NCI-H82 treated with DMSO at 0.1 percent for 48 hours (cell line): ENCODE results near the gene KCNJ16.
A peak's percentile ranks its signal among the peaks of the same experiment; 100 is the strongest.
"Not testable (repeated sequence)": the region's sequence is repeated elsewhere in the genome, so short reads cannot be mapped to it uniquely, and the experiment has no call there.

Experiments
- DNase-seq: peaks from one replicate; lab custom pipeline; 2025; ENCODE audit not compliant: unreplicated experiment; lab: John Stamatoyannopoulos, UW

The KCNJ16 gene

DNA sequence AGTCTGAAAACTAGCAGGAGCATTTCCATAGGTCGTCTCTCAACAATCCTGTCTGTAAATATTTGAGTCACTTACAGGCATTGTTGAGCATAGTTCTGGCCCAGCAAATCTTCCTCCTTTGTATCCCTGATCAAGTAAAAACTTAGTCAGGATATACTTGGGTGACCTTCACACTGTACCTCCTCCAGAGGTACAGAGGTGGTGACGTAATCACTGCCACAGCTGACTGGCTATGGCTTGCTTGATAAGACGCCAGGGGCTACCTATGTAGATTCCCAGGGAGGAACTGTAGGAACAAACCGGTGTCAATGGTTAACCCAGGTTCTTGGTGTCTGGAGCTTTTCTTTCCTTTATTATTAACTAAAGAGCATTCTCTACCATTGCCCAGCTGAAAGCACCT, at the start of gene KCNJ16:
KCNJ16 (plus strand) TSS at position 270 of the 400 bp plus-strand sequence. CDS start 56,863 bp downstream, outside the sequence.
- no peak for DNase-seq

DNA sequence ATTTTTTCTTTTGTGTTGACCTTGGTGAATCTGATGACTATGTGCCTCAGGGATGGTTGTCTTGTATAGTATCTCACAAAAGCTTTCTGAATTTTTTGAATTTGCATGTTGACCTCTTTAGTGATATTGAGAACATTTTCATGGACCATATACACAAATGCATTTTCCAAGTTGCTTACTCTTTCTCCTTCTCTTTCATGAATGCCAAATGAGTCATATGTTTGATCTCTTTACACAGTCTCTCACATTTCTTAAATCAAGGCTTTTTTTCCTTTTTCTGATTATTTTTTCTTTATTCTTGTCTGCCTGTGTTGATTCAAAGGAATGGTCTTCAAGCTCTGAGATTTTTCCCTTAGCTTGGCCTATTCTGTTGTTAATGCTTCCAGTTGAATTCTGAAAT, 46.6 kb upstream of the KCNJ16 start:
- DNase-seq, result no peak

DNA sequence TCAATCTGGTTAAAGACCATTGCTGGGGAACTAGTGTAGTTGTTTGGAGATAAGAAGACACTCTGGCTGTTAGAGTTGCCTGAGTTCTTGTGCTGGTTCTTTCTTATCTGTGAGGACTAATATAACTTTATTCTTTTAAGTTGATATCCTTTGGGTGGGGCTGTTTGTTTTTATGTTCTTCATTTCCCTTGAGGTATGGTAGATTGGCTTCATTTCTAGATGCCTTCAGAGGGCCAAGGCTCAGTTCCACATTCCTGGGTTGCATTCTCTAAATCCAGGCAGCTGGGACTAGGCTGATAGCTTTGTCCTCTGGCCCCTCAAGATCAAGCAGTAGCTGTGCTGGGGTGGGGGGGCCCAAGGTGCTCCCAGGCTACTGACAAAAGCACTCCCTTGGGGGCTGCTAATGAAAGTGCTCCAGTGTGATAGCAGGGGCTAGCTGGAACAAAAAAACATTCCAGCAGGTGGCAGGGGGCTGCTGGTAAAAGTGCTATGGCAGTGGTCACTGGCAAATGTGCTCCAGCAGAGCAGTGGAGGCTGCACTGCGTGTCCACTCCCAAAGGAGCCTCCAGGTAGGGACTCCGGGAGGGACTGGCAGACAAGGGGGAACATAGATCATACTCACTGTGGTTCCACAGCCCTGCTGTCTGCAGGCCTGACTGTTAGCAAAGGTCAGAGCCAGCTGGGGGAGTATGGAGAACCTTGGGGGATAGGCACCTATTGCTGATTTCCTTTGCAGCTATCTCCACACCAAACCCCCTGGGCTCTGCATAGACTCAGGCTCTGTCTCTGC, 45.9 kb upstream of the KCNJ16 start:
- no peak for DNase-seq

- no peak for DNase-seq
Measured at GRCh38 chr17:70030371-70030770, 44.7 kb upstream of the KCNJ16 start.

GRCh38 chr17:70031341-70031740, 43.7 kb upstream of the KCNJ16 start:
- DNase-seq, result no peak

GRCh38 chr17:70033165-70033564, 41.9 kb upstream of the KCNJ16 start:
- no peak for DNase-seq

- no peak for DNase-seq
Measured at GRCh38 chr17:70034158-70034557, 40.9 kb upstream of the KCNJ16 start.

GRCh38 chr17:70037498-70037897, 37.5 kb upstream of the KCNJ16 start:
- no peak for DNase-seq

DNA sequence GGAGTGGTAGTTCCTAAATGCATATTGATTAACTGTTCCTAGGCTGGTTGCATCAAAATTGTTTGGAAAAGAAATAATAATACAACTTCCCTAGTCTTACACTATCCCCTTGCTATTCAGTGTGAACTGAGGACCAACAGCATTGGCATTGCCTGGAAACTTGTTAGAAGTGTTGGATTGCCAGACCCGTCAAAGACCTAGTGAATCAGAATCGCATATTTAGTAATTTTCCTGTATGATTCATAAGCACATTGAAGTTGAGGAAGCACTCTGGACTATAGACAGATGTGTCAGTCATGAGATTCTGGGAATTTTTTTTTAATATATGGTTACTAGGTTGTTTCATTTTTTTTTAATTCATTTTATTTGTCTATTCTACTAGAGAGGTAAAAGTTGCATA, 34.7 kb upstream of the KCNJ16 start:
- no peak for DNase-seq

DNA sequence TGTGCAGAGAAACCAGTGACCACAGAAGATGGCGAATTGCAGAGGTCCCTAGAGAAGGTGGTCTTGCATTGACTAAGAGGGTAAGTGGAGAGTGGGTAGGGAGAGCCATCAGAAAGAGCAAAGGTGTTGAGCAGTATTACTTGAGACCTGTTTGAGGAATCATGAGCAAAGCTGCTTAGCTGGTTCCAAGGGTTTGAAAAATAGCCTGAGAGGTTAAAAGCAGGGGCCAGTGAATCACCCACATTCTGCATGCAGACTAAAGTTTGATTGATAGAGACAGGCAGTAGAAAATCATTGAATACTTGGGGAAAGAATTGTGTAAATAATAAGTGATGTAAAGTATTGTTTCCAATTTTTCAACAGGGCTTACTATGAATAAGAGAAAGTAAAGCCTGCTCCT, 34.0 kb upstream of the KCNJ16 start:
- DNase-seq, result no peak

GRCh38 chr17:70041540-70041939, 33.5 kb upstream of the KCNJ16 start:
- no peak for DNase-seq

DNA sequence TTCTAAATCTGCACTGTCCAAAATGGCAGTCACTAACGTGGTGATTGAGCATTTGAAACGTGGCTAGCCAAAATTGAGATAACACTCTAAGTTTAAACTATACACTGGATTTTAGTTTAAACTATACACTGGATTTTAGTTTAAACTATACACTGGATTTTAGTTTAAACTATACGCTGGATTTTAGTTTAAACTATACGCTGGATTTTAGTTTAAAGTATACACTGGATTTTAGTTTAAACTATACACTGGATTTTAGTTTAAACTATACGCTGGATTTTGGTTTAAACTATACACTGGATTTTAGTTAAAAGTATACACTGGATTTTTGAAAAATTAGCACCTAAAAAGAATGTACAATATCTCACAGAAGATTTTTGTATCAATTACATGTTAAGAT, 29.2 kb upstream of the KCNJ16 start:
- DNase-seq, result not testable (repeated sequence)

DNA sequence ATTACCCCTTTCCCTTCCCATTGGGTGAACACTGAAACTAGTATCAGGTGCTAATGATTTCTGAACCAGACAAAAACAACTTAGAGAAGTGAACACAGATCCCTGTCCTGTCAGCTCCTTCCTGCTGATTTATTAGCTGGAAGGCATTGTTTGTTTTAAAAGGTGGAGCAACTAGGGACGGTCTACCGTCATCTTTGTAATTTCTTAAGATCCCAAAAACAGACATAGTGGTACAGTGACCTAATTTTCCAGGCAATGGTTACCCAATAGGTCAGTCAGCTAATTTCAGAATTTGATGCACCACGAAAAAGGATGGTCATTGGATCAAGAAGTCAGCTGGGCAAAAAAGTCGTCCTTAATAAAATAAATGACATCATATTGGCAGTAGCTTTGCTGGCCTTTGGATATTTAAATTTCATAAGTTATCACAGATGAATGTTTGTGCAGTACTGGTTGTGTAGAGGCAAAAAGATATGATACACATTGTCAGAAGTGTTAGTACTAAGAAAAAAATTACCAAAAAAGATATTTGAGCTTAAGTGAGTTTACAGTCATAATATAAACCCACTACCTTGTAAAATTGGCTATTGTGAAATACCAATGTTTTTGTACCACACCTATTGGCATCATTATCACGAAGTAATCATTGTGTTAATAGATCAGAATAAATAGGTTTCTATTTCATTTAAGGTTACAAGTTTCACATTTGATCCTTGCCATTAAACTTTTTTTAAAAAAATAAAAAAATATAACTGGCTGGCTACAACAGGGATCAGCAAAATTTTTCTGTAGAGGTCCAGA, 27.2 kb upstream of the KCNJ16 start:
- DNase-seq, result no peak

GRCh38 chr17:70049801-70050591, 25.0 kb upstream of the KCNJ16 start:
- DNase-seq, result no peak

DNA sequence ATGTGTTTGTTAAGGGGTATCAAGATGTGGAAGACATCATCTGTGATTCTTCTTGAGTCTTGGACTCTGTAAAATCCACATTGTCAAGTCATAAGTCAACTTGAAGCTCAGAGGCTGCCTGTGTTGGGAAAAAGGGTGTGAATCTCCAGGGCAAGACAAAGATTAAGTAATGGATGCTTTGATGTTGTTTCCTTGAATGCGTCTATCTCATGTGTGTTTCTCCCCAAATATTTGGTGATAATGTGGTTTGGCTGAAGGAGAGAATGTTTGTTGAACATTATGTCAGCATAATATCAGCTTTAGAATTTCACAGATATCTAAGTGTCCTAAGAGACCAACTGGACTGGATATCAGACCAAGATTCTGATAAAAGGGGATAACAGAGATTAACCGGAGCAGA, 24.1 kb upstream of the KCNJ16 start:
- DNase-seq, result no peak

- DNase-seq, result no peak
Measured at GRCh38 chr17:70053241-70054234, 21.5 kb upstream of the KCNJ16 start.

- no peak for DNase-seq
Measured at GRCh38 chr17:70055000-70055399, 20.0 kb upstream of the KCNJ16 start.

GRCh38 chr17:70059071-70059470, 16.0 kb upstream of the KCNJ16 start:
- no peak for DNase-seq

GRCh38 chr17:70059649-70060048, 15.4 kb upstream of the KCNJ16 start:
- DNase-seq, result no peak

DNA sequence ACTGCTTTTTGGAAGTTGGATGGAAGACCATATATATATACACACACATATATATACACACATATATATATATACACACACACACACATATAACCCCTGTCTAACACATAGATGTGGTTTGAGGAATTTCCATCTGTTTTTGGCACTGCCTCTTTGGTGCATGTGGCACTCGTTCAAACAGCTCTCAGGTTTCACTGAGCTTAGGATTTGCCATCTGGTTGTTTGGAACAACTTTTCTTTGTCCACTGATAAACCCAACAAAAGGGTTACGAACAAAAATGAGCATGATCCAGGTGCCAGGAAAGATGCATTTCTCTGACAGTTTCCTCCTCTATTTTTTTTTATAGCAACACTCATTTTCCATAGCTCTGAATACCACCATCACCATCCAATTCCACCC, 14.6 kb upstream of the KCNJ16 start:
- DNase-seq, result peak; percentile 21
